Measurements from ENCODE around the gene TENT4B. TPM values are rescaled to one million over a fixed set of nuclear protein-coding genes. Genes with fewer than 3 reads are reported as not detected.
A peak's percentile ranks its signal among the peaks of the same experiment; 100 is the strongest.

The TENT4B gene
- total RNA-seq, 1 experiment from 2014 or later, result 16.9 TPM

DNA sequence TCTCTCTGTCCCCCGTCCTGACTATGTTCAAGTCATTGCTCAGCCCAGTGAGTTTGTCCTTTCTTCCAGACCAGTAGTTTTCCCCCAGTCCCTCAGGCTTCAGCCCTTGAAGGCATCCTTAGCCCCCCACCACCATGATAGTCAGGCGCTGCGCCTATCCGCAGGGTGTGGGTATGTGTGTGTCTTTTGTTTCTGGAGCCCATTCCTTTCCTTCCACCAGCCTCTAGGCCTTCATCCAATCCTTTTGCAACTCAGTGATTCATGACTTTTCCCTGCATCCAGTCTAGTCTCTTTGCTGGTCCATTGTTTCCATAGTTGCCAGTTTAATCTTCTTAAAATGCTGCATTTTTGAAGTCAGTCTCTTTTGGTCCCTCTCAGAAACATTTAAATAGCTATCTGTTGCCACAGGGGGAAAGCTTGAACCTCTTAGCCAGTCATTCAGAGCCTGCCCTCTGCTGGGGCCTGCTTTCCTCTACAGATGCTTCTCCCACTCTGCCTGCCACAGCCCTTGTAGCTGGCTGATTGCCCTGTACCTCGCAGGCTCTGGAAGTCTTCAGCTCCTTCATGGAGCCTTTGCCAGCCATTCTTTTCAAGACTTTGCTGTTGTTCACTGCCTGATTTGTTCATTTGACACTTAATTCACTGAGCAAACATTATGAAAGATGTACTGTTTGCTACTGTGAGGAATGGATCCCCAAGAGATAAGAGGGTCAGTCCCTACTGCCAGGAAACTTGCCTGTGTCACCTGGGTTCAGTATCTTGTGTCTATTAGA is 57.3 kb downstream of the TENT4B start:
- no peaks in the 10 kb centered on the region for H4K20me1 ChIP-seq (ENCODE audit: insufficient read depth)
- ATAC-seq (peak; percentile 95), DNase-seq (ENCODE audit: low read depth, low spot score) (peak; percentile 51)
- H2AFZ ChIP-seq (ENCODE audit: low read depth, low read length, poor library complexity, severe bottlenecking), result no peak overlapping the region
- no TSS peak for BruUV-seq (replicated peaks)
- peaks cover 0 to 15% of the 10 kb centered on the region in 2 experiments; a peak in 2 of 4 replicates for H3K4me1 ChIP-seq (ENCODE audit: control insufficient read depth in 1 of 2, insufficient read depth in 2 of 2, low read length in 2 of 2)
- no peak overlapping the region for H3K27ac ChIP-seq (ENCODE audit: low read depth, low read length)
- H3K9ac ChIP-seq (ENCODE audit: low read length), result no peak overlapping the region
- H3K9me3 ChIP-seq (ENCODE audit: control insufficient read depth in 1 of 2, insufficient read depth in 1 of 2, low read depth in 1 of 2, low read length in 2 of 2), result no peaks in the 10 kb centered on the region
- ChIA-PET POLR2A (interaction anchor here (0.9 kb wide), 1 partner anchor 145 kb away, joined by 4 read pairs; the partner anchor contains the start of gene HEATR3), CTCF (interaction anchor here (0.6 to 4.7 kb wide), 29 partner anchors 10 to 802 kb away, joined by 3 to 65 read pairs (median 4); partner anchors contain the start of genes CNEP1R1 and HEATR3), RAD21 (ENCODE audit: low non-redundant PET in 1 of 2, low total read pairs in 2 of 2, uncharacterized antibody in 2 of 2, unreplicated experiment in 2 of 2) (interaction anchor here (1.1 to 1.9 kb wide), 5 partner anchors 143 to 252 kb away, joined by 5 to 9 read pairs (median 5); partner anchors contain the start of gene CNEP1R1 (in 2 of the 2))
- intact Hi-C loops (cut with micrococcal nuclease), result loop anchor here (1.0 to 5.0 kb wide), 3 partner anchors 143 to 457 kb away; partner anchors contain the start of gene CNEP1R1
- H3K79me2 ChIP-seq (ENCODE audit: insufficient read depth, low read length), result peaks cover 30% of the 10 kb centered on the region
- TF ChIP-seq RAD21 (IDR thresholded peaks at IDR 0.05; ENCODE audit: low read depth), result peak; percentile 82
- no peak for TF ChIP-seq SIN3A (IDR thresholded peaks at IDR 0.05; ENCODE audit: low read depth)
- TF ChIP-seq, protein P1, sequence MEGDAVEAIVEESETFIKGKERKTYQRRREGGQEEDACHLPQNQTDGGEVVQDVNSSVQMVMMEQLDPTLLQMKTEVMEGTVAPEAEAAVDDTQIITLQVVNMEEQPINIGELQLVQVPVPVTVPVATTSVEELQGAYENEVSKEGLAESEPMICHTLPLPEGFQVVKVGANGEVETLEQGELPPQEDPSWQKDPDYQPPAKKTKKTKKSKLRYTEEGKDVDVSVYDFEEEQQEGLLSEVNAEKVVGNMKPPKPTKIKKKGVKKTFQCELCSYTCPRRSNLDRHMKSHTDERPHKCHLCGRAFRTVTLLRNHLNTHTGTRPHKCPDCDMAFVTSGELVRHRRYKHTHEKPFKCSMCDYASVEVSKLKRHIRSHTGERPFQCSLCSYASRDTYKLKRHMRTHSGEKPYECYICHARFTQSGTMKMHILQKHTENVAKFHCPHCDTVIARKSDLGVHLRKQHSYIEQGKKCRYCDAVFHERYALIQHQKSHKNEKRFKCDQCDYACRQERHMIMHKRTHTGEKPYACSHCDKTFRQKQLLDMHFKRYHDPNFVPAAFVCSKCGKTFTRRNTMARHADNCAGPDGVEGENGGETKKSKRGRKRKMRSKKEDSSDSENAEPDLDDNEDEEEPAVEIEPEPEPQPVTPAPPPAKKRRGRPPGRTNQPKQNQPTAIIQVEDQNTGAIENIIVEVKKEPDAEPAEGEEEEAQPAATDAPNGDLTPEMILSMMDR (IDR thresholded peaks at IDR 0.05 in 2 of 3, conservative IDR thresholded peaks at IDR 0.05 in 1 of 3; ENCODE audit: borderline replicate concordance in 1 of 3, insufficient read depth in 1 of 3, low read depth in 2 of 3, low read length in 2 of 3), result peak; percentile 68 to 85 (median 72)
- no peak overlapping the region for H3K4me3 ChIP-seq (replicated peaks in 1 of 2; ENCODE audit: low read depth in 1 of 2, low read length in 2 of 2)
- no peaks in the 10 kb centered on the region for H3K27me3 ChIP-seq (ENCODE audit: insufficient read depth, low read length)
- no peaks in the 10 kb centered on the region for H3K9me2 ChIP-seq (ENCODE audit: insufficient read depth)
- H3K36me3 ChIP-seq (ENCODE audit: control insufficient read depth in 1 of 2, insufficient read depth in 2 of 2, low read length in 2 of 2), result peaks cover 4 to 10% of the 10 kb centered on the region in 2 experiments; a peak in 2 of 4 replicates
- no peak overlapping the region for H3K4me2 ChIP-seq (ENCODE audit: low read length)

All from HCT116 (cell line).